NT2/D1 (cell line): ENCODE measurements around the gene CDK14.

Source experiments
- SUZ12 ChIP-seq: IDR thresholded peaks from 2 replicates; pipeline ENCODE4 v1.6.1; 2011; ENCODE audit not compliant: insufficient read length, insufficient read depth; ENCODE audit errors: extremely low read depth
- YY1 ChIP-seq: IDR thresholded peaks from 2 replicates; pipeline ENCODE4 v1.6.1; 2011; ENCODE audit not compliant: insufficient read length, insufficient read depth
- ZNF274 ChIP-seq: IDR thresholded peaks from 2 replicates; pipeline ENCODE4 v1.6.1; 2011; ENCODE audit warnings: mild to moderate bottlenecking, low read depth, low read length

GRCh38 chr7:90917539-90917938, 321.4 kb downstream of the CDK14 start:
- TF ChIP-seq YY1 (no peak), ZNF274 (no peak), SUZ12 (no peak)
